Measurements from ENCODE around the gene PTPRO. TPM values are rescaled to one million over a fixed set of nuclear protein-coding genes. Genes with fewer than 3 reads are reported as not detected.
A peak's percentile ranks its signal among the peaks of the same experiment; 100 is the strongest.

The PTPRO gene
- total and polyA plus RNA-seq, 9 donors, result 0.74 to 1.5 (median 1.0) TPM

GRCh38 chr12:15561396-15561795 lies 239.1 kb downstream of the PTPRO start:
- no peak overlapping the region for H3K4me3 ChIP-seq (ENCODE audit: low read length)
- peaks cover 2% of the 10 kb centered on the region for H3K4me1 ChIP-seq (ENCODE audit: control insufficient read depth, insufficient read depth, low read length)
- H3K36me3 ChIP-seq (ENCODE audit: control insufficient read depth, insufficient read depth, low read length), result no peaks in the 10 kb centered on the region
- H3K27ac ChIP-seq (ENCODE audit: low read length), result no peak overlapping the region
- H3K27me3 ChIP-seq (ENCODE audit: control insufficient read depth, insufficient read depth, low read length), result no peaks in the 10 kb centered on the region
- WGBS (ENCODE audit: insufficient coverage), result no CpG with 5 or more reads among the region's 1 CpG
- H3K9me3 ChIP-seq (replicated peaks; ENCODE audit: control insufficient read depth, low read depth, low read length), result no peaks in the 10 kb centered on the region
- DNase-seq, result no peak

- no CpG with 5 or more reads among the region's 3 CpGs for WGBS (ENCODE audit: insufficient coverage)
- Histone ChIP-seq H3K36me3 (ENCODE audit: control insufficient read depth, insufficient read depth, low read length) (no peaks in the 10 kb centered on the region), H3K27ac (ENCODE audit: low read length) (peak overlapping the region; percentile 67), H3K9me3 (replicated peaks; ENCODE audit: control insufficient read depth, low read depth, low read length) (no peaks in the 10 kb centered on the region), H3K4me3 (ENCODE audit: low read length) (no peak overlapping the region), H3K4me1 (ENCODE audit: control insufficient read depth, insufficient read depth, low read length) (peaks cover 2% of the 10 kb centered on the region), H3K27me3 (ENCODE audit: control insufficient read depth, insufficient read depth, low read length) (no peaks in the 10 kb centered on the region)
- peak; percentile 86 for DNase-seq
Measured at GRCh38 chr12:15562263-15562662, 240.0 kb downstream of the PTPRO start.

GRCh38 chr12:15563663-15564062 lies 241.4 kb downstream of the PTPRO start:
- peak; percentile 85 for DNase-seq
- Histone ChIP-seq H3K27ac (ENCODE audit: low read length) (peak overlapping the region; percentile 32), H3K9me3 (replicated peaks; ENCODE audit: control insufficient read depth, low read depth, low read length) (no peaks in the 10 kb centered on the region), H3K27me3 (ENCODE audit: control insufficient read depth, insufficient read depth, low read length) (no peaks in the 10 kb centered on the region), H3K4me1 (ENCODE audit: control insufficient read depth, insufficient read depth, low read length) (no peaks in the 10 kb centered on the region), H3K36me3 (ENCODE audit: control insufficient read depth, insufficient read depth, low read length) (no peaks in the 10 kb centered on the region), H3K4me3 (ENCODE audit: low read length) (peak overlapping the region; percentile 0)
- WGBS (ENCODE audit: insufficient coverage), result no CpG with 5 or more reads among the region's 5 CpGs

- no peak for DNase-seq
- Histone ChIP-seq H3K9me3 (replicated peaks; ENCODE audit: control insufficient read depth, low read depth, low read length) (no peaks in the 10 kb centered on the region), H3K4me3 (ENCODE audit: low read length) (no peak overlapping the region), H3K4me1 (ENCODE audit: control insufficient read depth, insufficient read depth, low read length) (no peaks in the 10 kb centered on the region), H3K27me3 (ENCODE audit: control insufficient read depth, insufficient read depth, low read length) (no peaks in the 10 kb centered on the region), H3K27ac (ENCODE audit: low read length) (no peak overlapping the region), H3K36me3 (ENCODE audit: control insufficient read depth, insufficient read depth, low read length) (no peaks in the 10 kb centered on the region)
- WGBS (ENCODE audit: insufficient coverage), result no CpG with 5 or more reads among the region's 1 CpG
Measured at GRCh38 chr12:15574353-15574752, 252.0 kb downstream of the PTPRO start.

- DNase-seq, result no peak
- Histone ChIP-seq H3K27ac (ENCODE audit: low read length) (no peak overlapping the region), H3K4me3 (ENCODE audit: low read length) (no peak overlapping the region), H3K27me3 (ENCODE audit: control insufficient read depth, insufficient read depth, low read length) (no peaks in the 10 kb centered on the region), H3K4me1 (ENCODE audit: control insufficient read depth, insufficient read depth, low read length) (no peaks in the 10 kb centered on the region), H3K36me3 (ENCODE audit: control insufficient read depth, insufficient read depth, low read length) (no peaks in the 10 kb centered on the region), H3K9me3 (replicated peaks; ENCODE audit: control insufficient read depth, low read depth, low read length) (no peaks in the 10 kb centered on the region)
- WGBS (ENCODE audit: insufficient coverage), result 78% methylated on average over 1 of the region's 3 CpGs
Measured at GRCh38 chr12:15575671-15576541, 253.6 kb downstream of the PTPRO start.

GRCh38 chr12:15580431-15580830 lies 258.1 kb downstream of the PTPRO start:
- WGBS (ENCODE audit: insufficient coverage), result no CpG with 5 or more reads among the region's 1 CpG

GRCh38 chr12:15581006-15581405 lies 258.7 kb downstream of the PTPRO start:
- DNase-seq, result no peak
- Histone ChIP-seq H3K9me3 (replicated peaks; ENCODE audit: control insufficient read depth, low read depth, low read length) (no peaks in the 10 kb centered on the region), H3K27ac (ENCODE audit: low read length) (no peak overlapping the region), H3K4me1 (ENCODE audit: control insufficient read depth, insufficient read depth, low read length) (no peaks in the 10 kb centered on the region), H3K27me3 (ENCODE audit: control insufficient read depth, insufficient read depth, low read length) (no peaks in the 10 kb centered on the region), H3K36me3 (ENCODE audit: control insufficient read depth, insufficient read depth, low read length) (no peaks in the 10 kb centered on the region), H3K4me3 (ENCODE audit: low read length) (no peak overlapping the region)
- WGBS (ENCODE audit: insufficient coverage), result 60% methylated on average over 2 of the region's 6 CpGs

More at GRCh38 chr12:15580431-15580830, 258.1 kb downstream of the PTPRO start:
- no peaks in the 10 kb centered on the region for H3K36me3 ChIP-seq (ENCODE audit: control insufficient read depth, insufficient read depth, low read length)
- H3K27me3 ChIP-seq (ENCODE audit: control insufficient read depth, insufficient read depth, low read length), result no peaks in the 10 kb centered on the region
- H3K27ac ChIP-seq (ENCODE audit: low read length), result no peak overlapping the region
- no peak for DNase-seq
- H3K4me1 ChIP-seq (ENCODE audit: control insufficient read depth, insufficient read depth, low read length), result no peaks in the 10 kb centered on the region
- no peak overlapping the region for H3K4me3 ChIP-seq (ENCODE audit: low read length)
- H3K9me3 ChIP-seq (replicated peaks; ENCODE audit: control insufficient read depth, low read depth, low read length), result no peaks in the 10 kb centered on the region

GRCh38 chr12:15583804-15584203 lies 261.5 kb downstream of the PTPRO start:
- no peak for DNase-seq
- H3K36me3 ChIP-seq (ENCODE audit: control insufficient read depth, insufficient read depth, low read length), result no peaks in the 10 kb centered on the region
- H3K27ac ChIP-seq (ENCODE audit: low read length), result no peak overlapping the region
- no peak overlapping the region for H3K4me3 ChIP-seq (ENCODE audit: low read length)
- no peaks in the 10 kb centered on the region for H3K4me1 ChIP-seq (ENCODE audit: control insufficient read depth, insufficient read depth, low read length)
- no peaks in the 10 kb centered on the region for H3K9me3 ChIP-seq (replicated peaks; ENCODE audit: control insufficient read depth, low read depth, low read length)
- WGBS (ENCODE audit: insufficient coverage), result 66% methylated on average over 6 of the region's 7 CpGs
- no peaks in the 10 kb centered on the region for H3K27me3 ChIP-seq (ENCODE audit: control insufficient read depth, insufficient read depth, low read length)

GRCh38 chr12:15584366-15585041 lies 262.2 kb downstream of the PTPRO start:
- H3K27me3 ChIP-seq (ENCODE audit: control insufficient read depth, insufficient read depth, low read length), result no peaks in the 10 kb centered on the region
- no peaks in the 10 kb centered on the region for H3K4me1 ChIP-seq (ENCODE audit: control insufficient read depth, insufficient read depth, low read length)
- no peaks in the 10 kb centered on the region for H3K9me3 ChIP-seq (replicated peaks; ENCODE audit: control insufficient read depth, low read depth, low read length)
- H3K36me3 ChIP-seq (ENCODE audit: control insufficient read depth, insufficient read depth, low read length), result no peaks in the 10 kb centered on the region
- H3K27ac ChIP-seq (ENCODE audit: low read length), result no peak overlapping the region
- WGBS (ENCODE audit: insufficient coverage), result 0% methylated on average over 1 of the region's 3 CpGs
- peak; percentile 78 for DNase-seq
- H3K4me3 ChIP-seq (ENCODE audit: low read length), result no peak overlapping the region

- no peaks in the 10 kb centered on the region for H3K9me3 ChIP-seq (replicated peaks; ENCODE audit: control insufficient read depth, low read depth, low read length)
- no peak overlapping the region for H3K27ac ChIP-seq (ENCODE audit: low read length)
- 87% methylated on average over 3 of the region's 8 CpGs for WGBS (ENCODE audit: insufficient coverage)
- H3K4me3 ChIP-seq (ENCODE audit: low read length), result no peak overlapping the region
- H3K4me1 ChIP-seq (ENCODE audit: control insufficient read depth, insufficient read depth, low read length), result peaks cover 3% of the 10 kb centered on the region
- H3K36me3 ChIP-seq (ENCODE audit: control insufficient read depth, insufficient read depth, low read length), result no peaks in the 10 kb centered on the region
- DNase-seq, result no peak
- H3K27me3 ChIP-seq (ENCODE audit: control insufficient read depth, insufficient read depth, low read length), result peaks cover 2% of the 10 kb centered on the region
Measured at GRCh38 chr12:15589328-15590032, 267.2 kb downstream of the PTPRO start.

Measured in muscle of leg (tissue), 11 donors.